Measurements from ENCODE around the gene BEND3.
"Not testable (repeated sequence)": the region's sequence is repeated elsewhere in the genome, so short reads cannot be mapped to it uniquely, and the experiment has no call there.

The BEND3 gene

DNA sequence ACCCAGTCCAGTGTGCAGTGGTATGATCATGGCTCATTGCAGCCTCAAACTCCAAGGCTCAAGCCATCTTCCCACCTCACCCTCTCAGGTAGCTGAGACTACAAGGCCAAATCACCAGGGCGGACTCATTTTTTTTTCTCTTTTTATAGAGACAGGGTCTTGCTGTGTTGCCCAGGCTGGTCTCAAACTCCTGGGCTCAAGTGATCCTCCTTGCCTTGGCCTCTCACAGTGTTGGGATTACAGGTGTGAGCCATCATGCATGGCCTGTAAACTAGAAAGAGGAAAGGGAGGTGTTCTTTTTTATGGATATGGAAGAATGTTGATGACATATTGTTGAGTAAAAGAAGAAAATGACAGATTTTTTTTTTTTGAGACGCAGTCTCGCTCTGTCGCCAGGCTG is 5.1 kb upstream of the BEND3 start:
- DNase-seq = no peak

DNA sequence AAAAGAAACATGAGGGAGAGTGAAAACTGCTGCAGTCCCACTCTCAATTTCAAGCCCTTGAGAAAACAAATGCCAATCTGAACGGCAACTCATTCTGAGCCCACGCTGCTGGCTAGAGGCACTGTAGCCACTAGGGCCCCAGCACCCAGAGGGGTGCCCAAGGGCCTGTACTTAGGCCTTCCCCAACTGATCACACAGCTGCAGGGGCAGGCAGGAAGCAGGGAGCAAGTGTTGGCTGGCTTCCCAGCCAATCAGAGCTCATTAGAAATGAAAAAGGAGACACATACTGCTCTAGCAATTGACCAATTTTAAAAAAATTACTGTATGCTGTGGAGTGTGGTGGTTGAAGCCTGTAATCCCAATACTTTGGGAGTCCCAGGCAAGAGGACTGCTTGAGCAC is 3.7 kb upstream of the BEND3 start:
- DNase-seq = no peak

DNA sequence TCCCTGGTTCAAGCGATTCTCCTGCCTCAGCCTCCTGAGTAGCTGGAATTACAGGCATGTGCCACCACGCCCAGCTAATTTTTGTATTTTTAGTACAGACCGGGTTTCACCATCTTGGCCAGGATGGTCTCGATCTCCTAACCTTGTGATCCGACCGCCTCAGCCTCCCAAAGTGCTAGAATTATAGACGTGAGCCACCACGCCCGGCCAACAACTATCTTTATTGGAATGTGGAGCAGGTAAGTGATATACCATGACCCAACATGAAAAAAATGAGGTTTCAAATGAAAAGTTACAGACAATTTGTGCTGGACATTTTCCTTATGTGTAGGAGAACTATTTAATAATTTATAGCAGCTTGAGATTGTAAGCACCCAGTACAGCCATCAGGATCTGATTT is 3.2 kb upstream of the BEND3 start:
- not testable (repeated sequence) for DNase-seq

GRCh38 chr6:107116931-107117330 is 1.6 kb upstream of the BEND3 start:
- DNase-seq = no peak

GRCh38 chr6:107116328-107116892 is 1.1 kb upstream of the BEND3 start:
- DNase-seq = no peak

DNA sequence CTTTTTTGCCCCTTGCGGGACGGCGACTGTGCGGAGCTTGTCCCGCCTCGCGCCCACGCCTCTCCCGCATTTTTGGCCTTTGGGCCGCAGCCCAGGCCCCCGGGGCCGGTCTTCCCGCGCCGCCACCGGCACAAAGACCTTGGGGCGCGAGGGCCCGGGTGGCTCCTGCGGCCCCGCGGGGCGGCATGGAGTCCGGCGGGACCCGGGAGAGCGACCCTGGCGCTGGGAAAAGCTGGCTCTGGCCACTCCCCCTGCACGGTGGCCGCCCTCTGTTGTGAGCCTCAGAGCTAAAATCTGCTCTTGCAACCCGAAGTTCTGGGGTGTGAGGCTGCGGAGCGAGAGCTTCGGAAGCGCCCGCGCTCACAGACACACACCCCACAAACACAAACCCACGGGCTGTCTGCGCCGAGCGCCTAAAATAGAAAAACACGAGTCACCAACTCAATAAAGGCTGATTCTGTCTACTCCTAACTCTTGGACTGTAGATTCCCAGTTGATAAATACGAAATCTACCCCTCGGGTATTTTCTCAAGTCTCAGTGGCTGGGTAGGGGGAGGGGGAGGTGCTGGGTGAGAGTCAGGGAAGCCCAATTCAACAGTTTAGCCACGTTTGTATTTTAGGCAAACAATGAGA is 496 bp upstream of the BEND3 start:
- DNase-seq = peak; percentile 74

GRCh38 chr6:107114213-107114925 is 946 bp downstream of the BEND3 start:
- DNase-seq = peak; percentile 94

GRCh38 chr6:107110200-107110599 is 5.1 kb downstream of the BEND3 start:
- DNase-seq = no peak

DNA sequence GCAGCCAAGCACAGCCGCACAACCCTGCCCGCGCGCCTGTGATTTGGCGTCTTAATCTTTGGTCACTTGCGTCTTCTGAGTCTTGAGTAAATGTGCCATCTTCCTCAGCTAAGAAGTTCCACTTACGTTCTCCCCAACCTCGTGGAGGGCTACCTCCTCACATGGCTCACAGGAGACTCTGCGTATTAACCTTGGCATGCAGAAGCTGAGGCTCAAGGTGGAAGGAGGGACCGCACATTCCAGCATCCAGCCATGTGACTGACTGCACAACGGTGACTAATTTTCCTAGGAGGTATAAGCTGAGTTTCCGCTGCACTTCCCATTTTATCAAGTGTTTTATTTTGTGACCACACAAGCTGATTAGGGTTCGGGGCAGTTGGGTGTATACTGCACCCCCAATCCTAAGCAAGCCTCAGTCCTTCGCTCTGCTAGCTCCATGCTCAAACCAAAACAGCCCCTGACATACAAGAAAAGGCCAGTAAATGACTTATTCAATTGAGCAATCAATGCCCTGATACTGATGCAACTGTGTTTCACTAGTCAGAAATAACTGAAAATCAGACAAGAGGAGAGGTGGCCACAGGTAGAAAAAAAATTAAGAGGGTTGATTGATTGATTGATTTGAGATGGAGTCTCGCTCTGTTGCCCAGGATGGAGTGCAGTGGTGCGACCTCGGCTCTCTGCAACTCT is 7.0 kb downstream of the BEND3 start:
- DNase-seq = no peak

- no peak for DNase-seq
Observed at GRCh38 chr6:107107791-107108190, 7.5 kb downstream of the BEND3 start.

- DNase-seq = no peak
Observed at GRCh38 chr6:107106165-107106564, 9.2 kb downstream of the BEND3 start.

DNA sequence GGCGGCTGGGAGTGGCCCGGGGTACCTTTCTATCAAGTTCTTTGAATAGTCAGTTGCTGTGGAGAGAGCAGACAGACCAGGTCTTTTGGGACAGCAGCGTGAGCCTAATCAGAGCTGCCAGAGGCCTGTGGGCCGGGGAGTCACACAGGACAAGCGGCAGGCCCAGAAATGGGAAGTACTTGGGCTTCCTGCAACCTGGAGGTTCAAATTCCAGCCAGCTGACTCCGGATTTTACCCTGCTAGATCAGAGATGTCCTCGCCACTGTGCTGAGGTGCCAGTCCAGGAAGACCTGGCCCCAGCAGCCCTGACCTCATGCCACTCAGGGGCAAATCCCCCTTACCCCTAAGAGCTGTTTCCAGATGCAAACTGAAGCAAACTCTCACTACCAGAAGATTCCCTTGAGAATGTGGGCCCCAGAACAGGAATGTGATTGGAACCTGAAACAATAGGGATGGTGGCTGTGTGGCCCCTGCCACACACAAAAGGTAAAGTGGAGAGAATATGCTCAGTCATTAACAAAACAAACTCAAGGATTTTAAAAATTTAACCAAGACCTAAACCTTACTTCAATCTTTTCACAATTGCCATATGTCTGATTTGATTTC is 9.7 kb downstream of the BEND3 start:
- DNase-seq = no peak

DNA sequence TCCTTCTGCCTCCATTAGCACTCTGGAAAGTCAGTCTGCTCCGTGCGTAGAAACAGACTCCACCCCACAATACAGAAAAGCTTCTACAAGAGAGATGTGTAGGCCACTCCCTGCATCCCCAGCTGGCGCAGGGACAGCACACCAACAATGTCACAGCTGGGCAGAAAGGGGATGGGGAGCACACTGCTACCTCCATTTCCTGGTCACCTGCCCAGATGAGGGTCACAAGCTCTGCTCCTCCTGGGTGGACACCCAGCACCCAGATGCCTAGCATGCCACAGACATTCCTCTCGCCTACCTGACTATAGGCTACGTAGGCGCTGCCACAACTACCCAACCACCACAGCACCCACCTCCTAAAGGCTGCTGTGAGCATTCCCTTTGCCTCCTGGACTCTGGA is 12.2 kb downstream of the BEND3 start:
- no peak for DNase-seq

- DNase-seq = no peak
Observed at GRCh38 chr6:107102414-107102805, 12.9 kb downstream of the BEND3 start.

DNA sequence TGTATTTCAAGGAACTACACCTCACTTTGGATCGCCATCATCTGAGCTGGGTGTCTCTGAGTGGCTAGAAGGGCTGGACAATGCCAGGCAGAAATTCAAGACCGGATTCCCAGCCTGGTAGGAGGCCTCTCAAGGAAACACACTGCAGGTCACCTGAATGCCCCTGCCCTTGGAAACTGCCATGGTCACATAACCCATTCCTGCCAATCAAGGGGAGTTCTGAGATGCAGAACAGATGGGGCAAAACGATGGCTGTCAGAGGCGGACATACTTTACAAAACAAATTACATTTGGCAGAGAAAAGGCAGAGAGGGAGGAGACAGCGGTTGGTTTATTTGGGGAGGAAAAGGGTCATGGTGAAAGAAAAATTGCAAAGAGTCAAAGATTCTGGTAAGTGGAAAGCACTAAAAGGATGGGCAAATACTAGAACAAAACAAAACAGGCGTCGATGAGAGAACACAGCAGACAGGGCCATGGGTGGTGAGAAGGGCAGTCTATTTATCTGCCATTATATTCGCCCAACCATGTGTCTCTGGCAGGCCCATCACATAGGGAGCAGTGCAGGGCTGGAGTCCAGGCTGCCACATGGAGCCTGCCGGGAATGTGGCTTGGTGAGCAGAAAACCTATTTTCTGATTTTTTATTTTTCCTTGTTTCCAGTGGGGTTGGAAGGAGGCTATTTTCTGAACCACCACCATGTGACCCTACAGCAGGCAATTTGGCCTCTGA is 13.5 kb downstream of the BEND3 start:
- DNase-seq = no peak

- no peak for DNase-seq
Observed at GRCh38 chr6:107101211-107101610, 14.1 kb downstream of the BEND3 start.

DNA sequence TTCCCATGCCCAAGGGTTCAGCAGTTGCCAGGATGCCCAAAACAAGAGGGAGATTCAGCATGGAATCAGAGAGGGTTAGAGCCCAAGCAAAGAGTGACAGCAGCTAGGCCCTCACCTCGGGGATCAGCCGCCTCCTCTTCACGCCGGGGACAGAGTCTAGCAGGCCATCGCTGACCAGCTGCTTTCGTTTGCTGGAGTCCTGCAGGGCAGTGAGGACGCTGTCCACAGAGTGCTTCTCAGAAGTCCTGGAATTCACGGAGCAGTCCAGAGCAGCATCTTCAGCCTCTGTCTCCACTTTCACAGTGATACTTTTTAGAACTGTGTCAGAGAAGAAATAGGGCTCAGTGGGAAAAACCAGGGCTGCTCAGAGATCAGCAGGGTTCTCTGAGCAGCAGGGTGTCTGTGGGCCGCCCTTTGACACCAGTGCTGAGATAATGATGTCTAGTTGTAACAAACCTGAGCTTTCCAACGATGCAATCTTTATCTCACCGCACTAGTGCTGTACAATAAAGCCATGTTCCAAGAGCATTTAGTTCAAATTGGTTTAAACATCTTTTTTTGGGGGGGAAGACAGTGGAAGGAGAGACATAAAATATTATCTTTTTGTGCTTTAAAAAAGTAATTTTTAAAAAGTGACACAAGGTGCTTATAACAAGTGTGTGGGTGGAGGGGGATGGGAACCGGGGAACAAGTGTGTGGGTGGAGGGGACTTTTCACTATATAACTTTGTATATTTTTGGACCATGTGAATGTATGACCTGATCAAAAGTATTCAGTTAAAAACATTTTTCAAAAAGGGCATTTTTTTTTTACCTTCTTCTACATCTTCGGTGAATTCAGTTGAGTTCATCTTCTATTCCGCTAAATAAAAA is 16.6 kb downstream of the BEND3 start:
- no peak for DNase-seq

DNA sequence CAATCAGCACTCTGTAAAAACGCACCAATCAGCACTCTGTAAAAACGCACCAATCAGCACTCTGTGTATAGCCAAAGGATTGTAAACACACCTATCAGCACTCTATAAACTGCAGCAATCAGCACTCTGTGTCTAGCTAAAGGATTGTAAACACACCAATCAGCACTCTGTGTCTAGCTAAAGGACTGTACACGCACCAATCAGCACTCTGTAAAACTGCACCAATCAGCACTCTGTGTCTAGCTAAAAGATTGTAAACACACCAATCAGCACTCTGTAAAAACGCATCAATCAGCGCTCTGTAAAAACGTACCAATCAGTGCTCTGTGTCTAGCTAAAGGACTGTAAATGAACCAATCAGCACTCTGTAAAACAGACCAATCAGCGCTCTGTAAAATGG is 30.9 kb downstream of the BEND3 start:
- not testable (repeated sequence) for DNase-seq

- DNase-seq = no peak
Observed at GRCh38 chr6:107083921-107084320, 31.4 kb downstream of the BEND3 start.

DNA sequence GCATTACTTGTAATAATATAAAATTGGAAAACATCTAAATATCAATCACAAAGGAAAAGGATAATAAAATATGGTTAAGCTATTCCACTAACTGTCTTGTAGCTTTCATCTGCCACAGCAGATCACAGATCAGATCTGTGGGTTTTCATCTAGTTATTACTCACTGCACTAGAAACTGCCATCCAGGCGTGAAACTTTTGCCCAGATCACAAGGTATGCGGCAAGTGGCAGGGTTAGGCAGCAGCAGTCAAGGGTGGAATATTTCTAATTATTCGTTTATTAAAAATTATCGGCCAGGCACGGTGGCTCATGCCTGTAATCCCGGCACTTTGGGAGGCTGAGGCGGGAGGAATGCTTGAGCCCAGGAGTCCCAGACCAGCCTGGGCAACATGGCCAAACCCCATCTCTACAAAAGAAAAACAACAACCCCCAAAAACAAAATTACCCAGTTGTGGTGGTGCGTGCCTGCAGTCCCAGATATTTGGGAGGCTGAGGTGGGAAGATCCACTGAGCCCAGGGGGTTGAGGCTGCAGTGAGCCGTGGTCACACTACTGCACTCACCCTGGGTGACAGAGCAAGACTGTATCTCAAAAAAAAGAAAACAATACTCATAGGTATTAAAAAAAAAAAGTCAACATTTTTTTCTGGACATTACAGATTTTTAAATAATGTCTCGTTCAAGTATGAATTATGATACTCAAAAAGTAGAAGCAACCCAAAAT is 32.1 kb downstream of the BEND3 start:
- DNase-seq = no peak

DNA sequence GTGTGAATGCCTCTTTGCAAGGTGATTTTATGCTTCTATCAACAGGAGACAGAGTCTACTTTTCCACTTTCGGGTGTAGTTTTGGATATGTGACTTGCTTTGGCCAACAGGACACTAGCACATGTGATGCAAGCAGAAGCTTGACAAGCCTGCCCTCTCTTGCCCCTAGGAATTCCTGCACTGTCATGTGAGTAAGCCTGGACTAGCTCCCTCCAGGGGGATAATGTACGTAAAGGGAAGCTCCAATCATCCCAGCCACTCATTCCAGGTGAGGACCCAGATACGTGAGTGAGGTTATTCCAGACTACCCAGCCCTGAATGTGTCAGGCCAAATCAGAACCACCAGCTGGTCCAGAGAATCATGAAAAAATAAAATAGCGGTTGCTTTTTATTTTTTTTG is 33.3 kb downstream of the BEND3 start:
- DNase-seq = no peak

Measured in right forelimb (tissue), 1 donor.